HG03378 (cell line): Measurements from ENCODE around the gene G6PC2.
"Not testable (repeated sequence)": the region's sequence is repeated elsewhere in the genome, so short reads cannot be mapped to it uniquely, and the experiment has no call there.

Experiments
- ATAC-seq: cut with Tn5 transposase; IDR thresholded peaks from one replicate; pipeline ENCODE4 v1.9.1; 2021; ENCODE audit warnings: mild to moderate bottlenecking, moderate library complexity; ENCODE audit not compliant: unreplicated experiment

The G6PC2 gene

GRCh38 chr2:168901003-168901402 lies at the start of gene G6PC2:
Gene G6PC2 (plus strand): TSS chr2:168901291. CDS start chr2:168901332, 41 bp downstream.
- no peak for ATAC-seq

GRCh38 chr2:168851674-168852320 lies 49.3 kb upstream of the G6PC2 start:
- ATAC-seq: no peak

GRCh38 chr2:168852481-168852880 lies 48.6 kb upstream of the G6PC2 start:
- ATAC-seq: no peak

GRCh38 chr2:168853471-168853870 lies 47.6 kb upstream of the G6PC2 start:
- no peak for ATAC-seq

- no peak for ATAC-seq
Observed at GRCh38 chr2:168854651-168855050, 46.4 kb upstream of the G6PC2 start.

GRCh38 chr2:168855601-168856000 lies 45.5 kb upstream of the G6PC2 start:
- ATAC-seq: no peak

GRCh38 chr2:168858146-168858545 lies 42.9 kb upstream of the G6PC2 start:
- no peak for ATAC-seq

- ATAC-seq: not testable (repeated sequence)
Observed at GRCh38 chr2:168867164-168867563, 33.9 kb upstream of the G6PC2 start.

GRCh38 chr2:168870369-168870768 lies 30.7 kb upstream of the G6PC2 start:
- not testable (repeated sequence) for ATAC-seq

- ATAC-seq: not testable (repeated sequence)
Observed at GRCh38 chr2:168870824-168871223, 30.3 kb upstream of the G6PC2 start.

GRCh38 chr2:168874368-168875054 lies 26.6 kb upstream of the G6PC2 start:
- ATAC-seq: no peak

- not testable (repeated sequence) for ATAC-seq
Observed at GRCh38 chr2:168882163-168882562, 18.9 kb upstream of the G6PC2 start.

- no peak for ATAC-seq
Observed at GRCh38 chr2:168884975-168885374, 16.1 kb upstream of the G6PC2 start.

GRCh38 chr2:168889635-168890005 lies 11.5 kb upstream of the G6PC2 start:
- no peak for ATAC-seq

- ATAC-seq: peak; percentile 100
Observed at GRCh38 chr2:168890006-168890782, 10.9 kb upstream of the G6PC2 start, which contains the start of gene SPC25. Gene SPC25 (minus strand): TSS chr2:168890430. CDS start chr2:168889519, 911 bp downstream.

GRCh38 chr2:168892327-168892726 lies 8.8 kb upstream of the G6PC2 start:
- ATAC-seq: no peak

- no peak for ATAC-seq
Observed at GRCh38 chr2:168894101-168894500, 7.0 kb upstream of the G6PC2 start.

GRCh38 chr2:168894720-168895119 lies 6.4 kb upstream of the G6PC2 start:
- no peak for ATAC-seq

- ATAC-seq: no peak
Observed at GRCh38 chr2:168895771-168896170, 5.3 kb upstream of the G6PC2 start.

GRCh38 chr2:168896783-168897182 lies 4.3 kb upstream of the G6PC2 start:
- no peak for ATAC-seq

GRCh38 chr2:168897449-168897848 lies 3.6 kb upstream of the G6PC2 start:
- ATAC-seq: no peak

- ATAC-seq: no peak
Observed at GRCh38 chr2:168903888-168904287, 2.8 kb downstream of the G6PC2 start.
